ENCODE measurements around the gene NDUFA13. TPM values are rescaled to one million over a fixed set of nuclear protein-coding genes. Genes with fewer than 3 reads are reported as not detected.

The NDUFA13 gene
- total RNA-seq, 1 donor from 2014 or later = 12.7 TPM

DNA sequence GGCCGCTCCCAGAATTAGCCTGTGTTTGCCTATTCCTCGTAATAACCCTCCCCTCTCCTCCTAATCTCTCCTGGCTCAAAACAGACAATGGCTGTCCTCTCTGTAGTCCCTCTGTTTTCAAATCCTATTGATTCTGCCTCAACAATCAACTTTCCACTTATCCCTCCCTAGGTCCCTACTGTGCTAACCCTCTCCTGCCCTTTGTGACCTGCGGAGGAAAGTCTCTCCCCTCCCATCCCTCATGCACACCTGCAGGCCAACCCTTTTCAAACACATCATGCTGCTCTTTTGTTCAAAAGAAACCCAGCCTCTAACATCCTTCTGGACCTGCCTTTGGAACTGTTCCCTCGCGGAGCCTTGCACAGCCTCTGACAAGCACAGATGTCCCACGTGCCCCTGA lies 59.4 kb downstream of the NDUFA13 start:
- intact Hi-C loops (cut with DNase I) = no loop called here
- Histone ChIP-seq H3K27me3 (no peaks in the 10 kb centered on the region), H3K9me3 (no peaks in the 10 kb centered on the region), H3K36me3 (no peaks in the 10 kb centered on the region), H3K4me3 (no peak overlapping the region), H3K27ac (no peak overlapping the region), H3K4me1 (no peaks in the 10 kb centered on the region)
- DNase-seq (ENCODE audit: low spot score in 2 of 2) = no peak
- TF ChIP-seq, protein P1, sequence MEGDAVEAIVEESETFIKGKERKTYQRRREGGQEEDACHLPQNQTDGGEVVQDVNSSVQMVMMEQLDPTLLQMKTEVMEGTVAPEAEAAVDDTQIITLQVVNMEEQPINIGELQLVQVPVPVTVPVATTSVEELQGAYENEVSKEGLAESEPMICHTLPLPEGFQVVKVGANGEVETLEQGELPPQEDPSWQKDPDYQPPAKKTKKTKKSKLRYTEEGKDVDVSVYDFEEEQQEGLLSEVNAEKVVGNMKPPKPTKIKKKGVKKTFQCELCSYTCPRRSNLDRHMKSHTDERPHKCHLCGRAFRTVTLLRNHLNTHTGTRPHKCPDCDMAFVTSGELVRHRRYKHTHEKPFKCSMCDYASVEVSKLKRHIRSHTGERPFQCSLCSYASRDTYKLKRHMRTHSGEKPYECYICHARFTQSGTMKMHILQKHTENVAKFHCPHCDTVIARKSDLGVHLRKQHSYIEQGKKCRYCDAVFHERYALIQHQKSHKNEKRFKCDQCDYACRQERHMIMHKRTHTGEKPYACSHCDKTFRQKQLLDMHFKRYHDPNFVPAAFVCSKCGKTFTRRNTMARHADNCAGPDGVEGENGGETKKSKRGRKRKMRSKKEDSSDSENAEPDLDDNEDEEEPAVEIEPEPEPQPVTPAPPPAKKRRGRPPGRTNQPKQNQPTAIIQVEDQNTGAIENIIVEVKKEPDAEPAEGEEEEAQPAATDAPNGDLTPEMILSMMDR (IDR thresholded peaks at IDR 0.05) = no peak

Other genes starting within 250 kb of the NDUFA13 start
- gene TM6SF2, start 242.9 kb upstream of the NDUFA13 start, total RNA-seq = 8.8 TPM
- gene SUGP1, start 195.7 kb upstream of the NDUFA13 start, total RNA-seq = 42.9 TPM
- 41.2 TPM for gene MAU2, start 195.4 kb upstream of the NDUFA13 start, total RNA-seq
- gene GATAD2A, start 110.5 kb upstream of the NDUFA13 start, total RNA-seq = 63.3 TPM
- gene TSSK6, start 677 bp upstream of the NDUFA13 start, total RNA-seq = not detected
- 3.5 TPM for gene YJEFN3, start 12.7 kb downstream of the NDUFA13 start, total RNA-seq
- gene CILP2, start 22.0 kb downstream of the NDUFA13 start, total RNA-seq = not detected
- not detected for gene PBX4, start 102.5 kb downstream of the NDUFA13 start, total RNA-seq
- gene LPAR2, start 112.0 kb downstream of the NDUFA13 start, total RNA-seq = 0.75 TPM
- gene GMIP, start 127.4 kb downstream of the NDUFA13 start, total RNA-seq = 3.9 TPM
- gene ATP13A1, start 147.5 kb downstream of the NDUFA13 start, total RNA-seq = 161 TPM
- gene ZNF101, start 152.6 kb downstream of the NDUFA13 start, total RNA-seq = 1.3 TPM
- 4.8 TPM for gene ZNF14, start 216.9 kb downstream of the NDUFA13 start, total RNA-seq